HG02943 (cell line): ENCODE results near the gene PRKN.
"Not testable (repeated sequence)": the region's sequence is repeated elsewhere in the genome, so short reads cannot be mapped to it uniquely, and the experiment has no call there.

Source experiments
- ATAC-seq: cut with Tn5 transposase; IDR thresholded peaks from one replicate; pipeline ENCODE4 v1.9.1; 2021; ENCODE audit warnings: mild to moderate bottlenecking, low read depth, moderate library complexity; ENCODE audit not compliant: unreplicated experiment

Gene PRKN

GRCh38 chr6:162390961-162391811, 336.4 kb downstream of the PRKN start:
- ATAC-seq, result not testable (repeated sequence)

GRCh38 chr6:162389343-162390085, 338.1 kb downstream of the PRKN start:
- no peak for ATAC-seq

GRCh38 chr6:162388383-162388777, 339.2 kb downstream of the PRKN start:
- ATAC-seq, result no peak

- no peak for ATAC-seq
These were observed 339.7 kb downstream of the PRKN start for GRCh38 chr6:162387718-162388382.

- ATAC-seq, result no peak
These were observed 341.6 kb downstream of the PRKN start for GRCh38 chr6:162385980-162386379.

GRCh38 chr6:162379757-162380409, 347.7 kb downstream of the PRKN start:
- no peak for ATAC-seq

GRCh38 chr6:162377735-162378134, 349.8 kb downstream of the PRKN start:
- ATAC-seq, result no peak

GRCh38 chr6:162373868-162374267, 353.7 kb downstream of the PRKN start:
- ATAC-seq, result no peak

GRCh38 chr6:162373192-162373591, 354.4 kb downstream of the PRKN start:
- no peak for ATAC-seq

GRCh38 chr6:162372106-162372505, 355.5 kb downstream of the PRKN start:
- no peak for ATAC-seq

GRCh38 chr6:162371121-162371520, 356.4 kb downstream of the PRKN start:
- no peak for ATAC-seq

GRCh38 chr6:162369091-162369490, 358.5 kb downstream of the PRKN start:
- ATAC-seq, result no peak

- ATAC-seq, result no peak
These were observed 363.1 kb downstream of the PRKN start for GRCh38 chr6:162364488-162364887.

GRCh38 chr6:162363757-162364156, 363.8 kb downstream of the PRKN start:
- no peak for ATAC-seq

GRCh38 chr6:162360901-162361567, 366.5 kb downstream of the PRKN start:
- ATAC-seq, result no peak

GRCh38 chr6:162358625-162359024, 368.9 kb downstream of the PRKN start:
- no peak for ATAC-seq

GRCh38 chr6:162345051-162345511, 382.5 kb downstream of the PRKN start:
- ATAC-seq, result no peak

- no peak for ATAC-seq
These were observed 382.9 kb downstream of the PRKN start for GRCh38 chr6:162344646-162345010.

GRCh38 chr6:162343936-162344645, 383.5 kb downstream of the PRKN start:
- no peak for ATAC-seq
